GM18520 (cell line): ENCODE measurements around the gene SLC26A4.

Source experiments
- ATAC-seq: cut with Tn5 transposase; IDR thresholded peaks from one replicate; pipeline ENCODE4 v1.9.1; 2021; ENCODE audit not compliant: unreplicated experiment

SLC26A4 gene

DNA sequence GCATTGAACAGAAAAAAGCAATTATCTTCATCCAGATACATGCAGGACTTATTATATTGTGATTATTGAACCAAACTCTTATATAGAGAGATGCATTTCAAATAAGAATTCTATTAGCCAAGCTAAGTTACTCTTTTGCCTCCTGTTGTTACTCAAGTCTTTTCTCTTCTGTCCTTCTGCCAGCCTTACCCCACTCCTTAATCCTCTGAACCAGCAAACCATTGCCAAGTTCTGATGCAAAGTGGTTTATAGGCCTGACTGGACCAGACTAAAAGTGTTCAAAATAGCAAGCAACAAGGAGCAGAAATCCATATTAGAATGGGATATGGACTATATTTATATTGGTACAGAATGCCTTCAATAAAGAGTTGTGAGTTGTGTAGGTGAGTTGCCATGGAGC is 2.2 kb upstream of the SLC26A4 start:
- ATAC-seq: no peak

- ATAC-seq: no peak
Observed at GRCh38 chr7:107659666-107660065, 962 bp upstream of the SLC26A4 start.

DNA sequence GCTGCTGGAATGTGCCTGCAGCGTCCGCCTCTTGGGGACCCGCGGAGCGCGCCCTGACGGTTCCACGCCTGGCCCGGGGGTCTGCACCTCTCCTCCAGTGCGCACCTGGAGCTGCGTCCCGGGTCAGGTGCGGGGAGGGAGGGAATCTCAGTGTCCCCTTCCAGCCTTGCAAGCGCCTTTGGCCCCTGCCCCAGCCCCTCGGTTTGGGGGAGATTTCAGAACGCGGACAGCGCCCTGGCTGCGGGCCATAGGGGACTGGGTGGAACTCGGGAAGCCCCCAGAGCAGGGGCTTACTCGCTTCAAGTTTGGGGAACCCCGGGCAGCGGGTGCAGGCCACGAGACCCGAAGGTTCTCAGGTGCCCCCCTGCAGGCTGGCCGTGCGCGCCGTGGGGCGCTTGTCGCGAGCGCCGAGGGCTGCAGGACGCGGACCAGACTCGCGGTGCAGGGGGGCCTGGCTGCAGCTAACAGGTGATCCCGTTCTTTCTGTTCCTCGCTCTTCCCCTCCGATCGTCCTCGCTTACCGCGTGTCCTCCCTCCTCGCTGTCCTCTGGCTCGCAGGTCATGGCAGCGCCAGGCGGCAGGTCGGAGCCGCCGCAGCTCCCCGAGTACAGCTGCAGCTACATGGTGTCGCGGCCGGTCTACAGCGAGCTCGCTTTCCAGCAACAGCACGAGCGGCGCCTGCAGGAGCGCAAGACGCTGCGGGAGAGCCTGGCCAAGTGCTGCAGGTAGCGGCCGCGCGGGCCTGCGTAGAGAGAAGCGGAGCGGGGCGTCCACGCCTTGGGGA is 645 bp downstream of the SLC26A4 start:
- no peak for ATAC-seq

GRCh38 chr7:107661865-107662379 is 1.3 kb downstream of the SLC26A4 start:
- ATAC-seq: no peak

DNA sequence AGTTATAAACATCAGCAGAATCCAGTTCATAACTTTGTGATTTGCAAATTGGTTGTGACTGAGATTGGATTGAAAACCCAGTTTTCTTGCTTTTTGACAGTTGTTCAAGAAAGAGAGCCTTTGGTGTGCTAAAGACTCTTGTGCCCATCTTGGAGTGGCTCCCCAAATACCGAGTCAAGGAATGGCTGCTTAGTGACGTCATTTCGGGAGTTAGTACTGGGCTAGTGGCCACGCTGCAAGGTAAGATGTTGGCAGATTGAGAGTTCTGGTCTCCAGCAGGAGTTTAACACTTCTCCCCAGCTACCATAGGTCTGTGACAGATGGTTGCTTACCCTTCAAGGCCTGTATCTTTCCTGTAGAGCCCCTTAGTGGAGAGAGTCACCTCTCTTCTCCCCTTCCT is 2.6 kb downstream of the SLC26A4 start:
- ATAC-seq: no peak

DNA sequence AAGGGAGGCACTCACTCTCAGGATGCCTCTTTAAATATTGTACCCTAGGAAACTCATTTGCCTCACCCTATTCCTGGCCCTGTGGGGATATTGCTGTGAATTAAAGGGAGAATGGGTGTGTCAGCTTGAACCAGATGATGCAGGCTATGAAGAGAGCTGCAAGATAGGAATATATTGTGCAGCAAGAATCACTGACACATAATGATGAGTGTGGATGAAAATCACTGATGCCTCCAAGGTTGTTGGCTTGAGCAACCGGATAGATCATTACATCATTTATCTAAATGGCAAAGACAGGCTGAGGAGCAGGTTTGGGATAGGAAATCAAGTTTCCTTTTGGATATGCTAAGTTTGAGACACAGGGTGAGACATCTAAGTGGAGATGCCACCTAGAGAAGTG is 6.2 kb downstream of the SLC26A4 start:
- no peak for ATAC-seq

DNA sequence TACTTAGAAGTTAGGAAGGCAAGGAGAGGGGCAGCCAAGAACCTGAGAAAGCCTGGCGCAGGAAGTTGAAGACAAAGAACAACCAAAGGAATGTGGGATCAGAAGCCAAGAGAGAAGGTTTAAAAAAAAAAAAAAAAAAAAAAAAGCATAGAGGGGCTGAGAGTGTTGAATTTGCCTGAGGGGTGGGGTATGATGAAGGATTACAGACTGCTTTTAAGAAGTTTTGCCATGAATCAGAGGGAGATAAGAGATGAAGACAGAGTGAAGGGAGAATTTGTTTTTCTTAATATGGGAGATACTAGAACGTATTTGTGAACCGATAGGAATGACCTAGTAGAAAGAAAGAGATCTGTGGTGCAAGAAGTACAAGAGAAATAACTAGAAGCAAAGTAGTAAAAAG is 6.7 kb downstream of the SLC26A4 start:
- ATAC-seq: no peak

GRCh38 chr7:107668296-107668695 is 7.7 kb downstream of the SLC26A4 start:
- ATAC-seq: no peak

DNA sequence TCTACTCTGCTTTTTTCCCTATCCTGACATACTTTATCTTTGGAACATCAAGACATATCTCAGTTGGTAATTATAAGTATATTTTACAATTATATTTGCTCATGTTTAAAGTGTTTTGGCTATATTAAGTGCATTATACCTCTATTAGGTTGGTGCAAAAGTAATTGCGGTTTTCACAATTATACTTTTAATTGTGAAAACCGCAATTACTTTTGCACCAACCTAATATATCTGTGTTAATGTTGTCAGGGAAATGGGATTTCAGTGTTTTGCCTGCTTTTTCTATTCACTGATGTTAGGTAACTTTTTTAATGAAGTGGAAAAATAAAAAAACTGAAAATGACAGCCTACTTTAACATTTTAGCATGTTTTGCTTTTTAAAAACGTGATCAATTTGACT is 11.6 kb downstream of the SLC26A4 start:
- ATAC-seq: no peak

- ATAC-seq: no peak
Observed at GRCh38 chr7:107676249-107676648, 15.6 kb downstream of the SLC26A4 start.

DNA sequence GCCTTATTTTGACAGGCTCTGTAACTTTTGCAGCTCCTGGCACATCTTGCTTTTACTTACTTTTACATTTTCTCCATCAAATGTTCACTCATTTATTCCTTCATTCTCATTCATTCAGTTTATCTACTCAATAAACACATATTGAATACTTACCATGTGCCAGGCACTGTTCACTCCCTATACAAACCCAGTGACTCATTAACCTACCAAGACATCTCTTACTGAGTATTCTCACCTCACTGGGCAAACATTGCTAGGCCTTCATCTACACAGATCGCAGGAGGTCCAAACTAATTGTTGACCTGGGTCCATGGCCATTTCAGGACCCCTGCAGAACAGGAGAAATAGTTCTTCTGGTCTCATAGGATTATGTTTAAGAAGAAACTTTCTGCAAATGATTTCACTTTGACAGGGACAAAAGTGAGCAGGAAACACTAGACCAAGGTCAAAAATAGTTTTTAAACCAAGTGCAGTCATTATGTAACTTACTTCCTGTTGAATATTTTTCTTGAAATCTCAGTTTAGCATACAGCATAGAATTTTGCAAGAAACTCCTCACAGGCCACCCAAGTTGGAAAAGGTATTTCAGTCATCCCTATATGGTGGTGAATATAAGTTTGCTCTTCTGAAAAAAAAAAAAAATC is 17.6 kb downstream of the SLC26A4 start:
- no peak for ATAC-seq

DNA sequence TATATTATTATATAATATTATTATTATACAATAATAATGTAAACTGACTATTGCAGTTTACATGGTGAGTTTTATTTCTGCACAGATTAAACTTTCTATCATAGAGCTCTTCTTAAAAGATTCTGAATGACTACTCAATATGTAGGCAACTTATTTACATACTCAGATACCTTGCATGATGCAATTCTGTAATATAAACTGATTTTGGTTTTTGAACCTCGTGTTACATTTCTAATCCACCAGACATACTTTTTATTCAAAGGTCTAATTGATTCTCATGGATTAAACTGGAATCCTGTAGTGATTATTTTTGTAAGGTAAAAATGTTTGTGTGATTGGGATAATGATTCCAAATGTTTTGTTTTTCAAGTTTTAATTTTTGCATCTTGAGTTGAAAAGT is 19.9 kb downstream of the SLC26A4 start:
- ATAC-seq: no peak

DNA sequence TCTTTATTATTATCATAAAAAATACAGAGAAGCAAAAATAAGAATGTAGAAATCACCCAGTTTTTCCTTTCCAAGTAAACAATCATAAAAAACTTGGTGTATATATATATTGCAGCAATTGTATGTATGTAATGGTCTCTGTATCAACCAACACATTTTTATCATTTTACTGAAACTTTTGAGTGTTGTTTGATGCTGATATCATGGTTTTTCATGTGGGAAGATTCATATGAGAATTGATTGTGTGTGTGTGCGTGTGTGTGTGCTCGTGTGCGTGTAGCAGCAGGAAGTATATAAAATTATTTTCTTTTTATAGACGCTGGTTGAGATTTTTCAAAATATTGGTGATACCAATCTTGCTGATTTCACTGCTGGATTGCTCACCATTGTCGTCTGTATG is 22.3 kb downstream of the SLC26A4 start:
- ATAC-seq: no peak

DNA sequence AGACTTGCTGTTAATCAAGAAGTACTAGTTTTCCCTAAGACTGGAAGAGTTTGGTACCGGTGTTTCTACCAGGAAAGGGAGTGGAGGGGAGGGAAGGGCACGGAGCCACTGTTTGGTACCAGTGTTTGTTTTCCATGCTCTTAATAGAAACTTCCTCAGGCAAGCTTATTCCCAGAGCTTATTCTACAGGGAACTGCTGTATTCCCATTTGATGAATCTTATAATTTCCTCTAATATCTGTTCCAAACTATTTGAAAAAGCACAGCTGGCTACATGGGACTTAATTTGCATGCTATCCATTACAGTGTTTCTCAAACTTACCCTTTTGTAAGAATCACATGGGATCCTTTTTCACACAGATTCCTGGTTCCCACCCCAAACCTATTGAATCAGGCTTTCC is 23.7 kb downstream of the SLC26A4 start:
- ATAC-seq: no peak

GRCh38 chr7:107684947-107685463 is 24.4 kb downstream of the SLC26A4 start:
- no peak for ATAC-seq

- no peak for ATAC-seq
Observed at GRCh38 chr7:107686816-107687387, 26.3 kb downstream of the SLC26A4 start.

DNA sequence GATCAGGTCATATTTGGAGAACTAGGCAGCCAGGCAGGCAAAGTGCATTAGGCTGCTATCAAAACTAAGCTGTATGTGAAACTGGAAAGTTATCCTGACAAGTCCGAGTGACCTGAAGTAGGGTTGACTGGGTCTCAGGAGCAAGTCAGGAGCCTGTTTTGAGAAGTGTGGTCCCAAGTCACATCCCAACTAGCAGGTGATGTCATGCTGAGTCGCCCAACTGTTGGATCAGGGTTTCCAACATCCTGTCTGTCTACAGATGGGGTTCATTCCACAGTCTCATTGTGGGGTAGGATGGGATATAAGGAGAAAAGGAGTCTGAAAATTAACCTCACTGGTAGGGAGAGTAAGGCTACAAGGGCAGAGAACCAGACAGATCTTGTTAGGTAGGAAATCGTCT is 27.0 kb downstream of the SLC26A4 start:
- no peak for ATAC-seq

GRCh38 chr7:107689553-107689952 is 28.9 kb downstream of the SLC26A4 start:
- no peak for ATAC-seq

GRCh38 chr7:107690084-107690483 is 29.5 kb downstream of the SLC26A4 start:
- no peak for ATAC-seq

- no peak for ATAC-seq
Observed at GRCh38 chr7:107690611-107691010, 30.0 kb downstream of the SLC26A4 start.

DNA sequence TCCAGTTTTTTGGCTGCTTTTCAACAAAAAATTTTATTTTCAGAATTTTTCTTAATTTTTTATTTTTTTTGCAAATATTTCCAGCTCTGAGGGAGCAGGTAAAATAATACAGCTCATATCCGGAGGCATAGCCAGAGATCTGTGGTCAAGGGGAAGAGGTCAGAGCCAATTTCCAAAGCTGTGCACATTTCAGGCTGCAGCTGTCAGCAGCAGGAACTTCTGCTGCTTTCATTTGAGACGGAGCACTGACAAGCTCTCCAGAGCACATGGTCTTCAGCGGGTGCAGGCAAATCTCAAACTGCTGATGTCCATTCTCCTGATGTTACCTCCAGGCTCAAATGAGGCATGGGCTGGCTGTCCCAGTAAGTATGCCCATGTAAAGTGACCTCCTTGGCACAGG is 31.1 kb downstream of the SLC26A4 start:
- ATAC-seq: no peak

GRCh38 chr7:107692501-107692900 is 31.9 kb downstream of the SLC26A4 start:
- ATAC-seq: no peak
